ENCODE results near the gene CACNA1B. TPM values are rescaled to one million over a fixed set of nuclear protein-coding genes. Genes with fewer than 3 reads are reported as not detected.

Gene CACNA1B
- total RNA-seq, 4 donors from 2014 or later = not detected

GRCh38 chr9:137972988-137973470, 95.4 kb downstream of the CACNA1B start:
- DNase-seq (ENCODE audit: low spot score) (no peak), ATAC-seq (ENCODE audit: low FRiP score) (no peak)
- no peak for TF ChIP-seq CTCF (IDR thresholded peaks at IDR 0.05)

DNA sequence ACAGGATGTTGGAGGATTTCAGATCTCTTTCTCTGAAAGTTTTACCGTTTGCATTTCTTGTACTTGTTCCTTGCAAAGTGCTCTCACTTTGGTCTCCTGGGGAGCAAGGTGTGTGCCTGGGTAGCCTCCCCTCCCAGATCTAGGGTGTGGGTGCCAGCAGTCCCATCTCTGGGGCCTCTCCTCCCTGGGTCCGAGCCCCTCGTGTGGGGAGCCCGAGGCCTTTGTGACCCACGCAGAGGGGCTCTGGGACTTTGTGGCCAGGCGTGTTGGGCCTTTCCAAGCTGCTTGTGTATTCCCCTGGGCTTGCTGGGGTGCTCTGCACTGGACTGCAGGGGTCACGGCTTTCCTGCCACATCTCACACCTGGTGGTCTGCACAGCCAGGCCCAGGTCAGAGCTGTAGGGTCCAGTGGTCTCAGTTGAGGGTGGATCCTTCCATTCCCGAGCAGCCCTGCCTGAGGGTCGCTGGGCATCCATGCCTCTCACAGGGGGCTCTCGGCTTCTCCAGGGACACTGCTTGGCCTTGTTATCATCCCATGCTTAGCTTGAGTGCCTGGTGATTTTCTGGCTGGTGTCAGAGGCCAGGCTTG, 96.3 kb downstream of the CACNA1B start:
- TF ChIP-seq CTCF (IDR thresholded peaks at IDR 0.05) = no peak
- ATAC-seq (ENCODE audit: low FRiP score) (no peak), DNase-seq (ENCODE audit: low spot score) (no peak)

- DNase-seq (ENCODE audit: low spot score) (no peak), ATAC-seq (ENCODE audit: low FRiP score) (no peak)
- TF ChIP-seq CTCF (IDR thresholded peaks at IDR 0.05) = no peak
Measured at GRCh38 chr9:137974746-137975526, 97.4 kb downstream of the CACNA1B start.

- no peak for DNase-seq (ENCODE audit: low spot score)
- no peak for ATAC-seq (ENCODE audit: low FRiP score)
- no peak for TF ChIP-seq CTCF (IDR thresholded peaks at IDR 0.05)
Measured at GRCh38 chr9:137975527-137975913, 97.9 kb downstream of the CACNA1B start.

DNA sequence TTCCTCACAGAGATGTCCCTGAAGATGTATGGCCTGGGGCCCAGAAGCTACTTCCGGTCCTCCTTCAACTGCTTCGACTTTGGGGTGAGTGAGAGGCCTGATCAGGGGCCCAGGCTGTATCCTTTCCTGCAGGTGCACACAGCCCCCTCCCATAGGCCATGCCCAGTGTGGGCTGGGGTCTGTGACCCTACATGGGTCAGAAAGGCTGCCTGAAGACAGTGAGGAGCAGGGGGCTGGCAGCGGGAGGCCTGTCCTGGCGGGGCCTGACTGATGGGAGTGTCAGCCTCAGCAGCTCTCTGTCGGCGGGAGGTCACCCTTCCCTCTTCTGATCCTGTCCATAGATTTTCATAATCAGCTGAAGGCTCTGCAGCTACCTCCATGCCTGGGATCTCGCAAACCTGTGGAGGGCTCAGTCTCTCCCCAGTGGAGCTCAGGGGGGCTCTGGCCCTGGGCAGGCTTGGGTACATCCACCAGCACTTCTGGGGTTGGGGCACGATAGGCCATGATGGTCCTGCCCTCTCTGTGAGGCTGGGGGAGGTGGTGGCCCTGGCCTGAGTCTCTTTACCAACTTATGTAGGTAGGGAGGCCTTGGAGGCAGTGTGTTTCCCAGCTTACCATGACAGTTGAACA, 98.5 kb downstream of the CACNA1B start:
- TF ChIP-seq CTCF (IDR thresholded peaks at IDR 0.05) = no peak
- no peak for DNase-seq (ENCODE audit: low spot score)
- no peak for ATAC-seq (ENCODE audit: low FRiP score)

DNA sequence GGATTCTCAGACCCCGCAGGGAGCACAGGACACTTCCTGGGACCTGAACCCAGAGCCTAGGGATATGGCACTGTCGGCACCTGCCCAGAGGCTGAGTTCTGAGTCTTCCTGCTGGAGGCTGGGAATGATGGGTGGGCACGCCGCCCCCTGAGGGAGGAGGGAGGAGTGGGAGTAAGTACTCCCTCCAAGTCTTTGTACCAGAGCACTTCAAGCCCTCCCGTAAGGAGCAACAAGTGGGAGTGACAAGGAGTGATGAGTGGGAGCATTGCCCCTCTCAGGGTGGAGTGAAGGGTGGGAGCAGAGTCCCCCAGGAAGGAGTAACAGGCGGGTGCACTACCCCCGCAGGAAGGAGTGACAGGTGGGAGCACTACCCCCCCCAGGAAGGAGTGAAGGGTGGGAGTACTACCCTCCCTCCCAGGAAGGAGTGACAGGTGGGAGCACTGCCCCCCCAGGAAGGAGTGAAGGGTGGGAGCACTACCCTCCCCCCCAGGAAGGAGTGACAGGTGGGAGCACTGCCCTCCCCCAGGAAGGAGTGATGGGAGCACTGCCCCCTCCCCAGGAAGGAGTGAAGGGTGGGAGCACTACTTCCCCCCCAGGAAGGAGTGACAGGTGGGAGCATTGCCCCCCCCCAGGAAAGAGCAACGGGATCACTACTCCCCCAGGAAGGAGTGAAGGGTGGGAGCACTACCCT, 100.1 kb downstream of the CACNA1B start:
- no peak for TF ChIP-seq CTCF (IDR thresholded peaks at IDR 0.05)
- DNase-seq (ENCODE audit: low spot score) (no peak), ATAC-seq (ENCODE audit: low FRiP score) (no peak)
